K562 (cell line): ENCODE results near the gene PITPNC1. TPM values are rescaled to one million over a fixed set of nuclear protein-coding genes. Genes with fewer than 3 reads are reported as not detected.

Source experiments
- ATAC-seq: fragments of 200-7000 bp; cut with Tn5 transposase; 3 replicates; pipeline ENCODE4 v1.9.1; 2020; ENCODE audit warnings: moderate library complexity
- BruUV-seq: library from RNA; stranded (reverse); fragments of 400-500 nt; replicated peaks from 2 replicates; lab custom pipeline; 2021; lab: Mats Ljungman, UMichigan
- CTCF ChIA-PET: fragments of 300-600 bp; formaldehyde crosslinking; extraction: SDS; loops from one replicate; lab custom pipeline; 2021; ENCODE audit warnings: low intra/inter-chr PET ratio; lab: Yijun Ruan, JAX
- POLR2A ChIA-PET: fragments of 300-600, 350-650 bp; sonication (Branson Sonifier 250); formaldehyde crosslinking; extraction: SDS; loops from one replicate; lab custom pipeline; 2021; ENCODE audit warnings: antibody characterized with exemption, inconsistent platforms; lab: Yijun Ruan, JAX
- DNase-seq, 4 experiments: peaks; one replicate each; pipeline versions ENCODE4 v3.0.0 to v3.0.0-alpha.2; 2011 to 2018; ENCODE audit warnings: low spot score in 3 of 4, mixed read lengths in 3 of 4; ENCODE audit errors: extremely low read depth in 1 of 4
- FAIRE-seq: peaks from 2 replicates; lab custom pipeline; 2011; peaks lifted over from hg19 to GRCh38; lab: Jason Lieb, UNC
- H2AFZ ChIP-seq: 2 replicates; pipeline ENCODE4 v1.6.0; 2011; ENCODE audit warnings: low read depth, low read length, control low read depth, inconsistent platforms
- H3K27ac ChIP-seq: fragments of 200-600 bp; 3 replicates; pipeline ENCODE4 v1.8.0; 2011; ENCODE audit warnings: low read depth, mild to moderate bottlenecking, control low read depth, inconsistent platforms, low read length, moderate library complexity, mixed read lengths; ENCODE audit errors: extremely low read depth
- H3K27me3 ChIP-seq, 2 experiments: fragments of 300-600 bp in 1 of 2; 2 replicates in 1 of 2; 3 replicates in 1 of 2; pipeline versions ENCODE4 v1.6.0 to v1.8.0; 2011; ENCODE audit warnings: inconsistent platforms in 2 of 2, low read length in 2 of 2, mild to moderate bottlenecking in 1 of 2, mixed read lengths in 1 of 2, moderate library complexity in 1 of 2; ENCODE audit not compliant: control insufficient read depth in 2 of 2, insufficient read depth in 2 of 2
- H3K36me3 ChIP-seq: fragments of 300-600 bp; 3 replicates; pipeline ENCODE4 v1.8.0; 2011; ENCODE audit warnings: mild to moderate bottlenecking, low read length, inconsistent platforms; ENCODE audit not compliant: control insufficient read depth, insufficient read depth
- H3K4me1 ChIP-seq, 2 experiments: fragments of 200-600 bp in 1 of 2; replicated peaks in 1 of 2; 2 replicates in 1 of 2; 3 replicates in 1 of 2; pipeline versions ENCODE4 v1.5.1 to v1.8.0; 2011; ENCODE audit warnings: inconsistent platforms in 2 of 2, low read length in 2 of 2, mild to moderate bottlenecking in 1 of 2, mixed read lengths in 1 of 2, moderate library complexity in 1 of 2; ENCODE audit not compliant: control insufficient read depth in 2 of 2, insufficient read depth in 2 of 2
- H3K4me2 ChIP-seq: 2 replicates; pipeline ENCODE4 v1.6.1; 2011; ENCODE audit warnings: low read length, control low read depth, inconsistent platforms, mixed read lengths; ENCODE audit not compliant: insufficient read depth
- H3K4me3 ChIP-seq: fragments of 200-600 bp; sonication (generic), shearing (Covaris generic); 2 replicates; pipeline ENCODE4 v1.5.1; 2016; ENCODE audit warnings: control low read depth, inconsistent platforms
- H3K79me2 ChIP-seq: fragments of 200-600 bp; 3 replicates; pipeline ENCODE4 v1.8.0; 2011; ENCODE audit warnings: low read length, inconsistent platforms; ENCODE audit not compliant: control insufficient read depth, insufficient read depth
- H3K9ac ChIP-seq, 2 experiments: 2 replicates each; pipeline versions ENCODE4 v1.6.0 to v1.6.1; 2011; ENCODE audit warnings: low read depth in 2 of 2, low read length in 2 of 2, control low read depth in 1 of 2, inconsistent platforms in 1 of 2, mild to moderate bottlenecking in 1 of 2, mixed read lengths in 1 of 2; ENCODE audit not compliant: insufficient read depth in 1 of 2
- H3K9me1 ChIP-seq: one replicate; pipeline ENCODE4 v1.6.0; 2011; ENCODE audit warnings: inconsistent platforms, mild to moderate bottlenecking, low read length, moderate library complexity; ENCODE audit not compliant: control insufficient read depth, insufficient read depth
- H3K9me3 ChIP-seq: replicated peaks from 2 replicates; pipeline ENCODE4 v1.5.1; 2011; ENCODE audit warnings: low read depth, low read length, inconsistent platforms; ENCODE audit not compliant: control insufficient read depth, insufficient read depth
- H4K20me1 ChIP-seq: replicated peaks from 2 replicates; pipeline ENCODE4 v1.6.1; 2011; ENCODE audit warnings: low read length, inconsistent platforms, mixed read lengths; ENCODE audit not compliant: control insufficient read depth, insufficient read depth
- BRF1 ChIP-seq: IDR thresholded peaks from 3 replicates; pipeline ENCODE4 v1.6.1; 2011; ENCODE audit warnings: borderline replicate concordance, mild to moderate bottlenecking; ENCODE audit not compliant: insufficient read length; ENCODE audit errors: extremely low read depth
- CCNT2 ChIP-seq: IDR thresholded peaks from 2 replicates; pipeline ENCODE4 v1.6.1; 2011; ENCODE audit warnings: borderline replicate concordance, low read depth, mild to moderate bottlenecking, moderate library complexity, mixed read lengths, low read length; ENCODE audit not compliant: insufficient read length; ENCODE audit errors: extremely low read depth
- EGR1 ChIP-seq: fragments of 450-650 bp; conservative IDR thresholded peaks from 2 replicates; pipeline ENCODE4 v1.6.1; 2017; ENCODE audit warnings: mild to moderate bottlenecking
- HDAC8 ChIP-seq: fragments of 450-650 bp; IDR thresholded peaks from 2 replicates; pipeline ENCODE4 v1.6.1; 2016; ENCODE audit warnings: mild to moderate bottlenecking, missing genetic modification characterization, moderate library complexity, missing compliant biosample characterization
- KAT2B ChIP-seq: IDR thresholded peaks from one replicate; pipeline ENCODE4 v1.6.1; 2012; ENCODE audit warnings: low read depth, mild to moderate bottlenecking, control low read depth, inconsistent platforms, low read length, moderate library complexity
- MECOM ChIP-seq: fragments of 250-450 bp; sonication (Bioruptor Pico); IDR thresholded peaks from 2 replicates; pipeline ENCODE4 v1.8.0; 2022; ENCODE audit warnings: inconsistent platforms
- MEF2D ChIP-seq: conservative IDR thresholded peaks from 2 replicates; pipeline ENCODE4 v1.6.1; 2016; ENCODE audit warnings: low read depth, missing genetic modification characterization, missing compliant biosample characterization
- NBN ChIP-seq: fragments of 450-650 bp; IDR thresholded peaks from 2 replicates; pipeline ENCODE4 v1.6.1; 2016; ENCODE audit warnings: low read depth, mild to moderate bottlenecking
- TAF9B ChIP-seq: fragments of 450-650 bp; IDR thresholded peaks from 2 replicates; pipeline ENCODE4 v1.6.1; 2018; ENCODE audit warnings: mild to moderate bottlenecking; ENCODE audit not compliant: partially characterized antibody
- ZNF12 ChIP-seq: sonication (generic); formaldehyde crosslinking; IDR thresholded peaks from 2 replicates; pipeline ENCODE4 v1.4.0; 2020; ENCODE audit warnings: mild to moderate bottlenecking, missing genetic modification reagents
- ZNF224 ChIP-seq: sonication (generic); formaldehyde crosslinking; IDR thresholded peaks from 2 replicates; pipeline ENCODE4 v1.8.0; 2022; ENCODE audit warnings: mild to moderate bottlenecking, missing genetic modification reagents
- ZNF766 ChIP-seq: fragments of 200-800 bp; sonication (Bioruptor generic); conservative IDR thresholded peaks from 2 replicates; pipeline ENCODE4 v1.6.1; 2016; ENCODE audit warnings: missing genetic modification characterization, missing compliant biosample characterization
- WGBS: fragments of 100-300 bp; shearing (Covaris generic); methylation state at CpG from one replicate; pipeline ENCODE4 v1.1.6; 2016; ENCODE audit warnings: low coverage, mixed read lengths; ENCODE audit not compliant: insufficient coverage; ENCODE audit errors: missing lambda C conversion rate; 5-methylcytosine and 5-hydroxymethylcytosine counted together
- in situ Hi-C: fragments of 300-500 bp; cut with MboI; formaldehyde crosslinking; loops from 4 replicates; pipeline ENCODE4 v1.15.0; 2018; ENCODE audit warnings: inconsistent platforms, mixed read lengths
- intact Hi-C: fragments of 100-400 bp; cut with micrococcal nuclease; formaldehyde crosslinking; loops from 2 replicates; pipeline ENCODE4 v1.14.2; 2022
- polyA plus RNA-seq, 8 experiments: library from polyadenylated mRNA; depleted of rRNA in 4 of 8; stranded (reverse) in 5 of 8; unstranded in 3 of 8; fragments of >200 nt; fragmentation: Nextera tagmentation in 2 of 8; fragmentation: Illumina TruSeq in 1 of 8; extraction: Ambion mirVana in 2 of 8; extraction: Trizol in 1 of 8; gene quantifications; 2 replicates each; pipeline versions ENCODE4 v1.2.1 to v1.2.3, GENCODE V29; 2011 to 2014; ENCODE audit warnings: inconsistent platforms in 1 of 8, missing spikeins in 1 of 8
- total RNA-seq, 7 experiments: library from RNA; depleted of rRNA in 6 of 7; stranded (reverse); fragments of >200 nt in 6 of 7; fragmentation: Illumina TruSeq in 2 of 7; extraction: Trizol in 2 of 7; gene quantifications; 2 replicates each; pipeline versions ENCODE4 v1.2.1 to v1.2.3, GENCODE V29; 2011 to 2021; ENCODE audit warnings: low replicate concordance in 1 of 7
- TF ChIP-seq, protein P1 (sequence below): fragments of 450-650 bp; IDR thresholded peaks from 2 replicates; pipeline ENCODE4 v1.6.1; 2017; ENCODE audit warnings: mild to moderate bottlenecking, moderate library complexity
- TF ChIP-seq, protein P2 (sequence below), 2 experiments: fragments of 450-650 bp; IDR thresholded peaks; 2 replicates each; pipeline ENCODE4 v1.6.1; 2018; ENCODE audit warnings: mild to moderate bottlenecking in 2 of 2, low read depth in 1 of 2; ENCODE audit not compliant: partially characterized antibody in 2 of 2
- TF ChIP-seq, protein P3 (sequence below): sonication (generic); formaldehyde crosslinking; IDR thresholded peaks from 2 replicates; pipeline ENCODE4 v1.8.0; 2022; ENCODE audit warnings: mild to moderate bottlenecking, low read depth, missing genetic modification reagents

PITPNC1 gene
- total and polyA plus RNA-seq, 9 of the 15 experiments (the other 6 are each of a cell fraction or from before 2014, with no cell fraction given): 0.11 to 1.1 (median 0.65) TPM

DNA sequence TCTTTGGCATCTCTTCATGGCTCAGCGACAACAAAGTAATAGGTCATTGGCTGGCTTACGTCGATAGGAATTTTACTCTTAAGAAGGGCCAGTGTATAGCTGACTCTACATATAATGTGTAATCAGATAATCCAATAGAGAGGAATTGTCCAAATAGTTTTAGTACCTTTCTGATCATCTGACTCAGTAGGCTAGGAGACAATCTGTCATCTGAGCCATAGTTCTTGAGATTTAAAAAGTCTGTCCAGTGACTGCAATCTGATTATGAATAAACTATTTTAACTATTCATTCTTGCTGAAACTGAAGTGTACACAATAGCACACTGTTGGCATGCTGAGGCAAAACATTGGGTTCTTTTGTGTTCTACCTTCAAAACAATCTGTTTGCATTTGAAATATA, 319.3 kb downstream of the PITPNC1 start:
- H3K9me3 ChIP-seq: no peaks in the 10 kb centered on the region
- POLR2A ChIA-PET: interaction anchor here (0.8 kb wide), 1 partner anchor 10 kb away, joined by 3 read pairs; no protein-coding TSS in a partner anchor
- TF ChIP-seq TAF9B (no peak), ZNF12 (CRISPR knock-in tag) (no peak), HDAC8 (tag) (no peak), NBN (no peak), KAT2B (no peak), BRF1 (no peak), MECOM (CRISPR knock-in tag) (no peak), MEF2D (tag) (no peak), CCNT2 (no peak), EGR1 (no peak), ZNF224 (CRISPR knock-in tag) (no peak), ZNF766 (CRISPR knock-in tag) (no peak)
- TF ChIP-seq, protein P1, sequence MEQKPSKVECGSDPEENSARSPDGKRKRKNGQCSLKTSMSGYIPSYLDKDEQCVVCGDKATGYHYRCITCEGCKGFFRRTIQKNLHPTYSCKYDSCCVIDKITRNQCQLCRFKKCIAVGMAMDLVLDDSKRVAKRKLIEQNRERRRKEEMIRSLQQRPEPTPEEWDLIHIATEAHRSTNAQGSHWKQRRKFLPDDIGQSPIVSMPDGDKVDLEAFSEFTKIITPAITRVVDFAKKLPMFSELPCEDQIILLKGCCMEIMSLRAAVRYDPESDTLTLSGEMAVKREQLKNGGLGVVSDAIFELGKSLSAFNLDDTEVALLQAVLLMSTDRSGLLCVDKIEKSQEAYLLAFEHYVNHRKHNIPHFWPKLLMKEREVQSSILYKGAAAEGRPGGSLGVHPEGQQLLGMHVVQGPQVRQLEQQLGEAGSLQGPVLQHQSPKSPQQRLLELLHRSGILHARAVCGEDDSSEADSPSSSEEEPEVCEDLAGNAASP: no peak
- TF ChIP-seq, protein P2, sequence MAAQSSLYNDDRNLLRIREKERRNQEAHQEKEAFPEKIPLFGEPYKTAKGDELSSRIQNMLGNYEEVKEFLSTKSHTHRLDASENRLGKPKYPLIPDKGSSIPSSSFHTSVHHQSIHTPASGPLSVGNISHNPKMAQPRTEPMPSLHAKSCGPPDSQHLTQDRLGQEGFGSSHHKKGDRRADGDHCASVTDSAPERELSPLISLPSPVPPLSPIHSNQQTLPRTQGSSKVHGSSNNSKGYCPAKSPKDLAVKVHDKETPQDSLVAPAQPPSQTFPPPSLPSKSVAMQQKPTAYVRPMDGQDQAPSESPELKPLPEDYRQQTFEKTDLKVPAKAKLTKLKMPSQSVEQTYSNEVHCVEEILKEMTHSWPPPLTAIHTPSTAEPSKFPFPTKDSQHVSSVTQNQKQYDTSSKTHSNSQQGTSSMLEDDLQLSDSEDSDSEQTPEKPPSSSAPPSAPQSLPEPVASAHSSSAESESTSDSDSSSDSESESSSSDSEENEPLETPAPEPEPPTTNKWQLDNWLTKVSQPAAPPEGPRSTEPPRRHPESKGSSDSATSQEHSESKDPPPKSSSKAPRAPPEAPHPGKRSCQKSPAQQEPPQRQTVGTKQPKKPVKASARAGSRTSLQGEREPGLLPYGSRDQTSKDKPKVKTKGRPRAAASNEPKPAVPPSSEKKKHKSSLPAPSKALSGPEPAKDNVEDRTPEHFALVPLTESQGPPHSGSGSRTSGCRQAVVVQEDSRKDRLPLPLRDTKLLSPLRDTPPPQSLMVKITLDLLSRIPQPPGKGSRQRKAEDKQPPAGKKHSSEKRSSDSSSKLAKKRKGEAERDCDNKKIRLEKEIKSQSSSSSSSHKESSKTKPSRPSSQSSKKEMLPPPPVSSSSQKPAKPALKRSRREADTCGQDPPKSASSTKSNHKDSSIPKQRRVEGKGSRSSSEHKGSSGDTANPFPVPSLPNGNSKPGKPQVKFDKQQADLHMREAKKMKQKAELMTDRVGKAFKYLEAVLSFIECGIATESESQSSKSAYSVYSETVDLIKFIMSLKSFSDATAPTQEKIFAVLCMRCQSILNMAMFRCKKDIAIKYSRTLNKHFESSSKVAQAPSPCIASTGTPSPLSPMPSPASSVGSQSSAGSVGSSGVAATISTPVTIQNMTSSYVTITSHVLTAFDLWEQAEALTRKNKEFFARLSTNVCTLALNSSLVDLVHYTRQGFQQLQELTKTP (IDR thresholded peaks at IDR 0.05; ENCODE audit: low read depth in 1 of 2, partially characterized antibody in 2 of 2): no peak
- TF ChIP-seq, protein P3, sequence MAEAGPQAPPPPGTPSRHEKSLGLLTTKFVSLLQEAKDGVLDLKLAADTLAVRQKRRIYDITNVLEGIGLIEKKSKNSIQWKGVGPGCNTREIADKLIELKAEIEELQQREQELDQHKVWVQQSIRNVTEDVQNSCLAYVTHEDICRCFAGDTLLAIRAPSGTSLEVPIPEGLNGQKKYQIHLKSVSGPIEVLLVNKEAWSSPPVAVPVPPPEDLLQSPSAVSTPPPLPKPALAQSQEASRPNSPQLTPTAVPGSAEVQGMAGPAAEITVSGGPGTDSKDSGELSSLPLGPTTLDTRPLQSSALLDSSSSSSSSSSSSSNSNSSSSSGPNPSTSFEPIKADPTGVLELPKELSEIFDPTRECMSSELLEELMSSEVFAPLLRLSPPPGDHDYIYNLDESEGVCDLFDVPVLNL (CRISPR knock-in tag): no peak

More for the DNA sequence above, 319.3 kb downstream of the PITPNC1 start:
- 32% methylated on average over 3 of the region's 3 CpGs for WGBS
- in situ Hi-C loops: loop anchor here (25.0 kb wide), 1 partner anchor 309 kb away; the partner anchor contains the start of gene PITPNC1
- Histone ChIP-seq H2AFZ (no peak overlapping the region), H3K4me3 (no peak overlapping the region), H3K27ac (no peak overlapping the region), H3K4me1 (no peaks in the 10 kb centered on the region; a peak in 1 of 5 replicates), H3K4me2 (no peak overlapping the region), H3K9ac (no peak overlapping the region), H3K36me3 (no peaks in the 10 kb centered on the region), H4K20me1 (no peaks in the 10 kb centered on the region), H3K27me3 (peaks cover 41 to 45% of the 10 kb centered on the region in 2 experiments), H3K79me2 (no peaks in the 10 kb centered on the region), H3K9me1 (no peaks in the 10 kb centered on the region)
- ATAC-seq: no peak
- CTCF ChIA-PET: no interaction called here
- DNase-seq: no peak
- intact Hi-C loops: no loop called here
- FAIRE-seq: no peak
- no TSS peak for BruUV-seq
